Measurements from ENCODE around the gene ARHGEF3.

The ARHGEF3 gene

DNA sequence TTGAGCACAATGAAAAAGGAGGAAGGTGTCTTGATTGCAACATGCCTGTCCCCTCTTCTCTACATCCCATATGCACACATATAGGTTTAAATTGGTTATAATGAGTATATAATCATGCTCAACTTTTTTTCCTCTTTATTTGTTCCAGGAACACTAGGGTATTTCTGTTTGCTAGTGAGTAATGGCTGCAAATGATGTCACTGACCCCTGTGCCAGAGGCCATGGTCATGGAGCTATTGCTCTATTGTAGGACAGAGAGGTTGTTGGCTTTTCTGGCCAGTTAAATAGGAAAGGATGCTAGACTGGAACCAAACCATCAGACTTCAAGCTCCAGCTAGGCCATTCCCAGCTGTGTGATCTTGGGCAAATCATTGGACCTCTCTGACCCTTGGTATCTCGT, 9.6 kb downstream of the ARHGEF3 start:
- no peak for DNase-seq

DNA sequence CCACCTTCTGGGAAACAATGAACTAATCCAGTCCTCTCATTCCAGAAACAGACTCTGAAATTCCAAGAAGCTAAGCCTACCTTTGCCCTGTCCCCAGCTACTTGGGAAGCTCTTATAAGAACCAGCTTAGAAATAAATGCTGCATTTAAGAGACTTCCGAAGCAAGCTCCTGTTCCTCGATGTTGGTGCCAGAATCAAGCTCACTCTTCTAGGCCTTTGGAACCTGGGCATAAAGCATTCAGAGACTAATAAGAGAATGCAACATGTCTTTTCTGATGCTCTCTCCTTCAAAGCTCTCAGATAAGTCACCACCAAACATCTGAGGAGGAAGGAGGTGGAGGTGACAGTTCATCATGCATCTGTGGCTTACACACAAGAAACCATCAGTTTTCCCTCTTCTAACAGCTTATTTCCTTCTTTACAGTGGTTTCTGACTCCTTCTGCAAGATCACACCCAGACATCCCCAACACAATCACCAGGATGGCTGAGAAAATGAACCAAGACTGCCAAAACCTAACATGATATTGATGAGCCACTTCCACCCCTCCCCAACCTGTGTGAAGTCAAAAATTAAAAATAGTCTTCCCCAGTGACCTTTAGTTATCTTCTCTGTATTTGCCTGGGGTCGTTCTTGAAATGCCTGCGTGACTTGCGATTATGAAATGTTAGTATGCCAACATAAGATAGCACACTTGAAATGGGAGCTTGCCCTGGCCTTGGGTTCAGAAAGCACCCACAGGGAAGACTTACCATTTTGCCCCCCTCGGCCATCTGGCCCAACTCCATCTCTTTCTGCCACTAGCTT, 11.5 kb downstream of the ARHGEF3 start:
- no peak for DNase-seq

DNA sequence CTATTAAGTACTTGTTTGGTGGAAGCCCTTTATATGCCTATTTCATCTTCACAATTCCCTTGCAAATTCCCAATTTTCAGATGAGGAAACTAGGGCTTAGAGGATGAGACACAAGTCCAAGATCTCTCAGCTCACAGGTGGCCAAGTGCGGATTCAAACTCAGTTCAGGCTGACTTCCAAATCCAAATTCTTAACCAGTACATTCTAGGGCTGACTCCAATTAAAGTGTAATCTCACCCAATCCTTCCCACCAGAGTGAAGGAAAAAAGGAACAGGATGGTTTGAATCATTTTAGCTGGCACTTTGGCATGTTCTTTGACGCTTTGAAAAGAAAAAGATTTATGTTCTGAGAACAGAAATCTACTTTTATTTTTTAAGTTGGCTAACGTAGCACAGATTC, 12.7 kb downstream of the ARHGEF3 start:
- no peak for DNase-seq

DNA sequence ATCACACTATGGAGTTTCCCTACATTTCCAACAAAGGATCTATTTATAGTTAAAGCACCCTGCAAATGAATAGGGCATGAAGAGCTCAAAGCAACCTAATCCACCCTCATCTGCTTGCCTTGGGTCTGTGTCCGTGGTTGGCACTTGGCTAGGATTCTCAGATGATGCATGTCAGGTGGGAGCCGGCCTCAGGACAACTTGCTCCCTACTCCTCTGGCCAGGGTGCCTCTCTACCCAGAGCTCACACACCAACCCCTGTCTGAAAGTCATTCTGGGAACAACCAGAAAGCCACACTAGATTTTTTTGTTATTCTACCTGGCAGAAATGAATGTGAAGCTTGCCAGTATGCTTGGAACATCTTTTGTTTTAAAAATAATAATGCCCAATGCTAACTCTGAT, 13.2 kb downstream of the ARHGEF3 start:
- no peak for DNase-seq

DNA sequence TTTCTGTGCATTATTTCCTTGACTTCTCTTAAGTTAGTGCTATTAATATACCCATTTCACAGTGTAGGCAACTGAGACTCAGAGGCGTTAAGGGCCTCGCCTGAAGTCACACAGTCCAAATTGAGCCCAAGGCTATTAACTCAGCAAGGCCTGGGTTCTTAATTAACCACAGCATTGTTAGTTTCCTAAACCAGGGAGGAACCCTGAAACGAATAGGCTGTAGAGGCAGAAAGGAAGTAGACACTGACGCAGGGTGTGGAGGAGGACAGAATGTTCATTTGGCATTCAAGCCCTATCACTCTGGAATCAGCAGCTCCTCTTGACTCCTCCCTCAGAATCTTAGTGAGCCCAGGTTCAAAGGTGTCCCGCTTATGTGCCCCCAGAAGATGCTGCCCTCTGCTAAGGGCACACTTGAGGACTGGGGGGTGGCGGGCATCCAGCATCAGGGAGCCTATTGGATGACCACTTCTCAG, 13.9 kb downstream of the ARHGEF3 start:
- no peak for DNase-seq

DNA sequence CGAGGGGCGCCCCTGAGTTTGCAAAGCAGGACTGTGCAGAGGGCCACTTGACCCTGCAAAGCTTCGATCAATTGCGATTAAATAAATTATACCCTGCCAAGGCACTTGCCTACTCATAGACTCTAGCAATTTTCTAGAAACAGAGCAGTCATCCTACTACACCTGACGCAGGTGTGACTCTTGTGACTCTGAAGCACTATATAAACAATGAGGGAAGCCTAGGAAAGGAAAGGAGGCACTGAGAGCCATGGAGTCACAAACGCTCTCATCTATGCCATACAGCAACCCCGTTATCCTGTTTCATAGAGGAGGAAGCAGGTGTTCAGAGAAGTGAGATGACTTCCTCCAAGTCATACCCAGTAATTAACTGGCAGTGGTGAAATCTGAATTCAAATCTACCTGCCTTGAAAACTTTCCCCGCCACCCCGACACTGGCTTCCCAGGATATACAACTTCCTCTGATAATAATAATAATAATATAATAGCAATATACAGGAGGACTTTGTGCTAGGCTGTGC, 14.4 kb downstream of the ARHGEF3 start:
- DNase-seq = no peak

DNA sequence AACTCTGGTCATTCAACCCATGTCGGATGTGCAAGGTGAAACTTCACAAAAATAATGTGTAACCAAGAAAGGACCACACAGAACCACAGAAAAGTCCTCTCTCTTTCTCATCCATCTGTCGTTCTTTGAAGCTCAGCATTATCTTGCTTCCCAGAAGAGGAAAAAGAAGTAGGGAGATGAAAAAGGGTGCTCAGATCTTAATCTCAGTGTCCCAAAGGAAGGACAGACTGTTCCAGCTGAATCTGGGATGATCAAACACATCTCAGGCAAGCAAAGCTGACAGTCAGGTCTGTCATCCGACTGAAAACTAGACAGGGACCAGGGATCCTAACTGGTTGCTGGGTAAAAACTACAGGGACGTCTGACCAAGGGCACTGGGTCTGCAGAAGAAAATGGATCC, 16.2 kb downstream of the ARHGEF3 start:
- no peak for DNase-seq

DNA sequence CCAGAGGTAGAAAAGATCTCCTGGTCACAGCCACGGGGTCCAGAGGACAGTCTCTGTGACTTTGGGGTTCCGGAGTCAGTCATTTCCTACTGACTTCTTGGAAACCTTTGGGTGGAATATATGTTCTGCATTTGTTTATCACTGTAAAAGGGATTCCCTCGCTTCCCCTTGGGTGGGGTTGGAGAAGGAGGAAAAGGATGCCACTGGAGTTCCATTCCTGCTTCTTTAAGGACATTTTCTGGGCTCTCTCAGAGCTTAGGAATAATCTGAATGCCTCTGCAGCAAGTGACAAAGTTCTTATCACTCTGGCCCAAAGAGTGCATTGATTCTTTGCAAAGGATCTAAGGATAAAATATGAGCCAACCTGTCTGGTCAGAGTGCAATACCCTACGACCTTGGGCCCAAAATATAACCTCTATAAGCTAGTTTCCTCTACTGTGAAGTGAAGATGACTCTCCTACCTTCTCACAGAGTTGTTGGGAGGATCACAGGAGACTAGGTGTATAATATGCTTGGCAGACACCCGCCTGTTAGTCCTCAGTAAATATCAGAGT, 17.2 kb downstream of the ARHGEF3 start:
- no peak for DNase-seq

DNA sequence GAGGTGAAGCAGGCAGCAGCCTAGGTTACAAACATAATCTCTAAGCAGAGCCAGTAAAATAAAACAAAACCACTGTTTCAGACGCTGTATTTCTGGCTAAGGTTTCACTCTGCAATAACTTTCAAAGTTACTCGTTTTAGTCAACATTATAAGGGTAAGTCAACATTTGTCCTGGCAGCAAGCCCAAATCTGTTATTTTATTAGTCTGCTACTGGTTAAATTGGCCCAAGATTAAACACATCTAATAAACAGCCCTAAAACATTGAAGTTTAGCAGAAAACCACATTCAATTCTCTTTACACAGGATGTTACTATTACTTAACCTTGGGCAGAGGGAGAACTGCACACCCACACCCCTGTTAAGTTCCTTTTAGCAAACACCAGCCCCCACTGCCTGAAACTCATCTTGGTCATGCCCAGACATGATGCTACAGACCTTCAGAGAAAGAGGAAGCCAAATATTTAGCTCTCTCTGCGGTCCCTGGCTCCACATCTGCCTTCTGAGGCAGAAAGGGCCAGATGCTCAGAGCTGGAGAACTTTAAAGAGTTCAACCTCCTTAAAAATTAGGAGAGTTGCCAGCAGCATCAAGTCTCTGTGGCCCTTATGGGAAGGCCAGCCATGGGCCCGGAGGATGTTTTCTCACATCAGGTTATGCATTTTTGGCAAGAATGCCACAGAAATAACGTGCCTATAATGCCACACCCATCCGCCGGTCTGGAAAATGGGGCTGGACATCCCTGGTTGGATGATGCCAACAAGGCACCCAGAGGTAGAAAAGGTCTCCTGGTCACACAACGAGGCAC, 17.9 kb downstream of the ARHGEF3 start:
- no peak for DNase-seq

DNA sequence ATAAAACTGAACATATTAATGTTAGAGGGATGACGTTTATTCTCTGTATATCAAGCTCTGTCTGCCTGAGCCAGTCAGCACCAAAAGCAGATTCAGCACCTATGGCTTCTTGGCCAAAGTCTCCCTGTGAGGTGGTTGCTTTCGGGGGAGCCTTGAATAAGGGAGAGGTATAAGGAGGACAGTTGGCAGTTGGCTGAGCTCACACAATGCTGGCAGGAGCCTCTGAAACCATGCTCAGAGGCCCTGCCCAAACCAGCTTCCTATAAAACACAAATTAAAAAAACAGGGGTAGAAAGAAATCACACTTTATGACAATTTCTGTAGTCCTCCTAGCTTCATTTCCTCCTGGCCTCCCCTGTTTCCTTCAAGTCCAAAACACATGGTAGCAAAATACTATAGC, 18.8 kb downstream of the ARHGEF3 start:
- no peak for DNase-seq

DNA sequence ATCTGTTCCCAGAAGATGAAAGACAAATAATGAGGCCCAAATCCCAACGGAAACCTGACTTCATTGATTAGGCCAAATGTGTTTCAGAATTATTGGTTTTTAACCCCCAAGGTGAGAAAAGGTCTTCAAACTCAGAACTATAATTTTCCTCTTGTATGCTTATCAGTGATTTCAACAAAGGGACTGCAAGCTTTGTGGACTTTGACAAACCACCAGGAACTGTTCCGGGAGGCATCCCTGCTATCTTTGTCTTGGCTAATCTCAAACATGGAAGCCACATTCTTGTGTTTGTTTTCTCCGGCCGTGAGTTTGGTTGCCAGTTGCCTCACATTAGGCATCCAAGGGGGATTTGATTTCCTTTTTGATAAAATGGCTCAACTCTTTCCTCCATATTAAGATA, 19.5 kb downstream of the ARHGEF3 start:
- no peak for DNase-seq

DNA sequence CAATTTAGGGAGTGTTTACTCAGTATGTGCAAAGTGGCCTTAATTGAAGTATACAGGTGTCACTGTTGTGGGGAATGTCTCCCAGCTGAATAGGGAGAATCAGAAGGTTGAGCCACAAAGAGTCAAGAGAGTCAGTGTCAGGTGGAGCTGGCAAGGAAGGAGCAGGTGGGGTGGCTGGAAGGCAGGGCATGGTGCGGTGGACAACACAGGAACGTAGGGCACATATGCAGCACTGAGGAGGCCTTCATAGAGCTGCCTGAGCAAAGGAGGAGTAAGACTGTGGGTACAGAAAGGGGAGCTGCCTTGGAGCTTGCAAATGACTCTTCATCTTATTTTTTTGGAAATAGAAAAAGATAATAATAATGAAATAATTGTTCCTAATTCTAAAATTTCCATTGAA, 20.0 kb downstream of the ARHGEF3 start:
- DNase-seq = no peak

DNA sequence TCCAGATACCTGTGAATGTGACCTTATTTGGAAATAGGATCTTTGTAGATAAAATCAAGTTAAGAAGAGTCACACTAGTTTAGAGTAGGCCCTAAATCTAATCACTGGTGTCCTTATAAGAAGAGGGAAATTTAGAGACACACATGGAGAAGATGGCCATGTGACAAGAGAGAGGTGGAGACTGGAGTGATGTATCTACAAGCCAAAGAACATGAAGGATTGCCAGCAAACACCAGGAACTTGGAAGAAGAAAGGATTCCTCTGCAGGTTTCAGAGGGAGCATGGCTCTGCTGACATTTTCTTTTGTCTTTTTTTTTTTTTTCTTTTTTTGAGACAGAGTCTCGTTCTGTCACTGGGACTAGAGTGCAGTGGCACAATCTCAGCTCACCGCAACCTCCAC, 20.8 kb downstream of the ARHGEF3 start:
- no peak for DNase-seq

DNA sequence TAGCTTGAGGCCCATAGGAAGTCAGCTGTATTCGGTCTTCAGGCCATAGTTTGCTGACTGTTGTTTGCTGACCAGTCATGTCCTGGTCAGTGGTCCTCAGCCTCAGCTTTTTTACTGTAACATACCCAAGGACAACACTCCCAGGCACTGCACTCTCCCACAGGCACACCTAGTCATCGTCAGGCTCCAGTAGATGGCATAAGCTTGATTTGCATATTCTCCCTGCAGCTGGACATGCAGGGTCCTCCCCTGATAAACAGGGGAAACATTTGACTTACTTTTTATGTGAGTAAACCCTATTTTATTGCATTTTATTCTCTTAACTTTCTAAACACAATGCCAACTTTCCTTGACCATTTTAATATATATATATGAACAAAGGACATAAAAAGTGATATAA, 22.9 kb downstream of the ARHGEF3 start:
- no peak for DNase-seq

DNA sequence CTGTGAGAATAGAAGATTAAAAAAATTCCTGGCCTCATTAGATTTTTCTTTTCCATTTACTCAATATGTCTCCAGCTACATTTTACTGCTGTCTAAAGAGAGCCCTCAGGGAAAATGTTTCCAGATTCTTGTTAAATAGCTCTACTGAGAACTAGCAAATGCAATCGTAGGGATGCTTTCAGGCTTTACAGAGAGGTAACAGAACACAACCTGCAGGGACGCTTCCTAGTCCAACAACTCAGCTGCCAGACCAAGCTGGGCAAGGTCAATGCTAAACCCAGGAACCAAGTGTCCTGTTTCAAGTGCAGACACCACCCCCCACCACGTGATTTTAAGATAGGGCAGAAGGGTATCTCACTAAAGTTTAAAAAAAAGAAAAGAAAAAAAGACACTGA, 25.2 kb downstream of the ARHGEF3 start:
- no peak for DNase-seq

DNA sequence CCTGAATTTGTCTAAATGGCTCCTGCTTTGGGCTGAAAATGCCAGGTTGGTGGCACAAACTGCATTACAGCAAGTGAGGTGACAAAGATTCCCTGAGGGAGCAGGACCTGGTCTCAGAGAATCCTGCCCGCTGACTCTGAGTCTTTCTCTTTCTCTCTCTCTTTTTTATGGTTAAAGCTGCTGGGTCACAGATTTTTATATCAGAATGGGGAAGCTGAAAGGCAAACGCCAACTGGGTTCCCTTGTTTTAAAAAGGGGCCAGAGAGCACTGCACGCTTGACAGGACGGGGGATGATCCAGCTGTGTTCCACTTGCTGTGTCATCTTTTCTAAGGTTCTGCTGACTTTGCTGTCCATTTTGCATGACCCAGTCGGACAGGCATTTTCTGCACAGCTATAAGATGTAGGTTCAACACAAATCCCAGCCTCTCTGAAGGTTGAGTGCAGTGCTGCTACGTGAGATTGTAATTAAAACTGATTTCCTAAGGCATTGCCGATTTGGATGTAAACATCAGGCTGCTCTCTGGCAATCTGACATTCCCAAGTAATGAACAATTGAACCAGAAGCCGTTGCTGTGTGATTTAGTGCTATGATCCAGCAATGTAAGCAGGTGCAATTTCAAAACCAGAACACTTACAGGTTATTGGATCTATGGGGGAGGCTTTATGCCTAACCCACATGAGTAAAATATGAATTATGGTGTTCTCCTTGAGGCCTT, 25.8 kb downstream of the ARHGEF3 start:
- DNase-seq = no peak

DNA sequence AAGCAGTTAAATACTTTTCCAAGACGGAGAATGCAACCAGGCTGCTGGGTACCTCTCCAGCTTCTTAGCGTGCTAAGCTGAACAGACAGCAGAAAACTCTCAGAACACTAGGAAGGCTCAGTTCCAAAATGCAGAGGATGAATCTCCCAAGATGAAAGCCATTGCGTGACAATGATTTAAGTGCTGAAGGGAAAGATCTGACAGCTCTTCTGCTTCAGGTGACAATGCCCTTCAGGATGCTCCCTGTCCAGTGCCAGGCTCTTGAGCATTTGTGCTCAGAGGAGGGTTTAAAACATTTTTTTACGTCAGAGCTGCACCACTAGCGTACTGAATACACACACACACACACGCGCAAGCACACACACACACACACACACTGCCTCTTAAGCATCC, 26.3 kb downstream of the ARHGEF3 start:
- no peak for DNase-seq

DNA sequence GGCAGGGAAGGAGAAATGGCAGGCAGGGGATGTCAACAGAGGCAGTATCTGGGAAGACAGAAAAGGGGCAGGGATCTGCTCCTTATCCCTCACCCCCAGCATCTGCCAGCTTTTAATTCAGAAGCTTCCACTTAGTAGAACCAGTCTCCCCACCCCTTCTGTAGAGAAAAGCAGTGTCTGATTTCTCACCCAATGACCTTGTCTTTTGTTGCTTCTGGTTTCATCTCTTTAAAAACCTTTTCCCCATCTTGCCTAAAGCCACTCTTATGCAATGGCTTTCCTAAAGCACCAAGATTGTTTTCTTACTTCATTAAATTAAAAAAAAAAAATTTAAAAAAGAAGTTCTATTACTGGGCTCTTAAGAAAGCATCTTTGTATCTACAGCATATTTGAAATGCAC, 27.8 kb downstream of the ARHGEF3 start:
- no peak for DNase-seq

DNA sequence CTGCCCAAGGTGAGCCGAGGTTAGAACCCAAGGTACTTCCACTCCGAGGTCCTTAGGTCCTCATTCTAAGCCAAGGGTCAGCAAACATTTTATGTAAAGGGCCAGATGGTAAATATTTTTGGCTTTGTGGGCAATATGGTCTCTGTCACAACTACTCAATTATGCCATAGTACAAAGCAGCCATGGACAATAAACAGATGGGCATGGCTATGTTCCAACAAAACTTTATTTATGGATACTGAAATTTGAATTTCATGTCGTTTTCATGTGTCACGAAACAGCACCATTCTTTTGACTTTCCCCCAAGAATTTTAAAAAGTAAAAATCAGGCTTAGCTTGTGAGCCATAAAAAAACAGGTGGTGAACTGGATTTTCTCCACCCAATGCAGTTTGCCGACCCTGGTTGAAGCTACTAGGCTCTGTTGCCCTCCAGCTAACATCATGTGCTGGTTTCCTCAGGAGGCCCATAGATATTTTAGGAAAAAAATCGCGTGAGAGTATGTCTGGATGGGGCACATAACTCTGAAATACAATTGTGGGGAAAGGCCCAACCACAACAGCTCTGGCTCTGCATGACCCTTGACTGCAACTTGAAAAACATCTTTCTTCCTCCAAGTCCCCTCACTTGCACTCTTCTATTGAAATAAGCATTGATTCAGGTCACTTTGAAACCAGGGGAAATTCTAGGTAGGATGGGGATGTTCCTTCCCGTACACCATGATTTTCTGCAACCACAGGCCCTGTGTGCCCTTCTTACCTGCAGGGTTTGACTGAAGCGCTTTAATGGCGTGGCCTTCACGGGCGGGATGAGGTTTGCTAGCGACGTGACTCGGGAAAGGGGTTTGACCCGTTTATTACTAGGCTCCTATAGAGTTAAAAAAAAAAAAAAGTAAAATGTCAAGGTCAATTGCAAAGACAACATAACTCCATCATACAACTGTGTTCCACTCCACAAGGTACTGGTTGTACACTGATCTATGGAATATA, 28.5 kb downstream of the ARHGEF3 start:
- DNase-seq = no peak

DNA sequence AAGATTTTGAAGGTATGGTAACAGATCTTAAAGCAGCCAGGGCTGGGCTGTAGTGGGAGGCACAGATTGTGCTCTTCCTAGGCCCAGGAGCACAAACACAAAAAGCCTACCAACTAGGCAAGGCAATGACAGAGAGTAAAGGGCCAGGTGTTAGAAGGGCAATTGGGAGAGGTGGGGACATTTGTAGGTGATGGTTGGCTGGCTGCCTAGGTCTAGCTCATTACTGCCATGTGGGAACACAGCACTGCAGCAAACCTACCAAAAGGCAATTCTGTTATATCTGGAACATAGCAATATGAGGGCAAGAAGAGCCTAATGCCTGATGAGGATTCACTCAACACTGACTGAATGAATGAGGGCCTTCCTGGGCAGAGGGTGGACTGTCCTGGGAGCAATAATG, 30.4 kb downstream of the ARHGEF3 start:
- no peak for DNase-seq

DNA sequence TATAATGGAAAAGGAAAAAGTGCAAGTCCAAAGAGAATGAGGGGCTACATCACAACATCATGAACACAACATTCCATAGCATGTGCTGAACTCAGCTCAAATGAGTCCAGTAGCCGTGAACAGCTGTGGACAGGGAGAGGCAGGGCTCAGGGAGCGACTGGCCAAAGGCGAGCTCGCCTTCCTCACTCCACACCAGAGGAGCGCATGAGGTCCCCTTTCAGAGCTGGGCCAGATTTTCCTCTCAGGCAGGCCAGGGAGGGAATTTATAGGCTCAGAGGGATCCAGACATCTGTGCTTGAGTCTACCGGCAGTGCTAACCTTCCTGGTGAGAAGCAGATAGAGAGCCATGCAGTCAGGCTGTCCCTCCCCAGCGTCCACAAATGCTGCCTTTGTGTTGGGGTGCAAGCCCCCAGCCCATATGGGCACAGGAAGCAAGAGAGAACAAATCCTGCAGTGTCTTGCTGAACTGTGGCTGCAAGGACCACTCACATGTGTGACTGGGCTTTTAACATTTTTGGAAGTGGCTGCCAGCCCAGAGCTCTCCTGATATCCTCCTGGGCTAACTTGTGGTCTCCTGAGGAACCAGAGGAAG, 32.5 kb downstream of the ARHGEF3 start:
- no peak for DNase-seq
